Activated CD4-positive, alpha-beta memory T cell treated with anti-CD3 and anti-CD28 coated beads, Interleukin-2, amount 10 ng/mL, durations not matched to agents 7 days and 5 days (primary cell): ENCODE data around the gene PTPN2. TPM values are rescaled to one million over a fixed set of nuclear protein-coding genes. Genes with fewer than 3 reads are reported as not detected.
"Not testable (repeated sequence)": the region's sequence is repeated elsewhere in the genome, so short reads cannot be mapped to it uniquely, and the experiment has no call there.

Source experiments
- CTCF ChIA-PET: fragments of 350-600 bp; sonication (Branson Sonifier 250); formaldehyde crosslinking; loops from one replicate; lab custom pipeline; 2021; ENCODE audit warnings: antibody characterized with exemption, inconsistent platforms; lab: Charles Lee
- POLR2A ChIA-PET: fragments of 350-600 bp; sonication (Branson Sonifier 250); formaldehyde crosslinking; loops from one replicate; lab custom pipeline; 2021; ENCODE audit warnings: antibody characterized with exemption; lab: Charles Lee
- DNase-seq: peaks from one replicate; pipeline ENCODE4 v3.0.0-alpha.2; 2020
- H3K27ac Mint-ChIP-seq: one replicate; pipeline ENCODE4 v1.8.0; 2021; ENCODE audit warnings: mild to moderate bottlenecking, mixed read lengths
- H3K27me3 Mint-ChIP-seq: one replicate; pipeline ENCODE4 v1.8.0; 2021; ENCODE audit warnings: mixed read lengths
- H3K36me3 Mint-ChIP-seq: one replicate; pipeline ENCODE4 v1.8.0; 2021; ENCODE audit warnings: low read depth, mixed read lengths
- H3K4me1 Mint-ChIP-seq: one replicate; pipeline ENCODE4 v1.8.0; 2021; ENCODE audit warnings: mixed read lengths
- H3K4me3 Mint-ChIP-seq: one replicate; pipeline ENCODE4 v1.8.0; 2021; ENCODE audit warnings: mild to moderate bottlenecking, mixed read lengths
- H3K9me3 Mint-ChIP-seq: one replicate; pipeline ENCODE4 v1.8.0; 2021; ENCODE audit warnings: mixed read lengths
- total RNA-seq, 2 experiments: library from RNA; stranded (reverse); gene quantifications; one replicate each; pipeline ENCODE4 v1.2.3, GENCODE V29; 2021

The PTPN2 gene
- total RNA-seq, 2 experiments from 2014 or later, result 82.9 to 90.8 TPM

GRCh38 chr18:12911025-12911928 lies 27.2 kb upstream of the PTPN2 start:
- DNase-seq, result peak; percentile 56
- Mint-ChIP-seq H3K9me3 (peaks cover 5% of the 10 kb centered on the region), H3K4me3 (peak overlapping the region; percentile 32), H3K4me1 (peaks cover 10% of the 10 kb centered on the region), H3K36me3 (peaks cover 5% of the 10 kb centered on the region), H3K27me3 (peaks cover 21% of the 10 kb centered on the region), H3K27ac (no peak overlapping the region)
- ChIA-PET POLR2A (interaction anchor here (0.6 to 2.4 kb wide), 4 partner anchors 10 to 209 kb away, joined by 3 to 10 read pairs (median 4); partner anchors contain the start of genes CEP76 and PSMG2), CTCF (no interaction called here)

GRCh38 chr18:12908706-12909105 lies 24.7 kb upstream of the PTPN2 start:
- Mint-ChIP-seq H3K27me3 (peaks cover 18% of the 10 kb centered on the region), H3K9me3 (peaks cover 4% of the 10 kb centered on the region), H3K4me1 (peaks cover 16% of the 10 kb centered on the region), H3K36me3 (peaks cover 3% of the 10 kb centered on the region), H3K4me3 (no peak overlapping the region), H3K27ac (no peak overlapping the region)
- ChIA-PET POLR2A (interaction anchor here (1.0 kb wide), 1 partner anchor 26 kb away, joined by 3 read pairs; no protein-coding TSS in a partner anchor), CTCF (no interaction called here)
- no peak for DNase-seq

GRCh38 chr18:12907258-12907925 lies 23.4 kb upstream of the PTPN2 start:
- no peak for DNase-seq
- POLR2A ChIA-PET, result no interaction called here
- Mint-ChIP-seq H3K27me3 (peaks cover 15% of the 10 kb centered on the region), H3K4me1 (peaks cover 17% of the 10 kb centered on the region), H3K4me3 (no peak overlapping the region), H3K27ac (no peak overlapping the region), H3K36me3 (no peaks in the 10 kb centered on the region), H3K9me3 (no peaks in the 10 kb centered on the region)
- CTCF ChIA-PET, result interaction anchor here (1.2 to 1.7 kb wide), 2 partner anchors 14 to 164 kb away, joined by 4 read pairs; no protein-coding TSS in a partner anchor

GRCh38 chr18:12906773-12907172 lies 22.7 kb upstream of the PTPN2 start:
- H3K36me3 Mint-ChIP-seq, result no peaks in the 10 kb centered on the region

GRCh38 chr18:12906119-12906518 lies 22.1 kb upstream of the PTPN2 start:
- Mint-ChIP-seq H3K27me3 (peaks cover 16% of the 10 kb centered on the region), H3K4me1 (peaks cover 14% of the 10 kb centered on the region), H3K27ac (no peak overlapping the region), H3K36me3 (no peaks in the 10 kb centered on the region), H3K9me3 (no peaks in the 10 kb centered on the region), H3K4me3 (no peak overlapping the region)
- DNase-seq, result no peak
- ChIA-PET POLR2A (interaction anchor here (0.6 kb wide), 1 partner anchor 529 kb away, joined by 3 read pairs; the partner anchor contains the start of gene AFG3L2), CTCF (interaction anchor here (1.1 to 2.5 kb wide), 2 partner anchors 28 to 179 kb away, joined by 3 to 8 read pairs; no protein-coding TSS in a partner anchor)

More at GRCh38 chr18:12906773-12907172, 22.7 kb upstream of the PTPN2 start:
- H3K4me1 Mint-ChIP-seq, result peaks cover 17% of the 10 kb centered on the region
- no peak overlapping the region for H3K4me3 Mint-ChIP-seq
- H3K27ac Mint-ChIP-seq, result no peak overlapping the region
- POLR2A ChIA-PET, result no interaction called here
- no peaks in the 10 kb centered on the region for H3K9me3 Mint-ChIP-seq
- CTCF ChIA-PET, result interaction anchor here (1.1 to 2.5 kb wide), 4 partner anchors 13 to 179 kb away, joined by 3 to 8 read pairs (median 4); no protein-coding TSS in a partner anchor
- DNase-seq, result no peak
- H3K27me3 Mint-ChIP-seq, result peaks cover 15% of the 10 kb centered on the region

GRCh38 chr18:12904012-12904516 lies 20.0 kb upstream of the PTPN2 start:
- Mint-ChIP-seq H3K36me3 (no peaks in the 10 kb centered on the region), H3K9me3 (no peaks in the 10 kb centered on the region), H3K27ac (peak overlapping the region; percentile 75), H3K27me3 (peaks cover 18% of the 10 kb centered on the region), H3K4me1 (peaks cover 9% of the 10 kb centered on the region), H3K4me3 (peak overlapping the region; percentile 52)
- DNase-seq, result peak; percentile 85
- CTCF ChIA-PET, result interaction anchor here (0.8 to 4.6 kb wide), 8 partner anchors 9 to 551 kb away, joined by 3 to 24 read pairs (median 4); no protein-coding TSS in a partner anchor
- POLR2A ChIA-PET, result interaction anchor here (0.6 to 1.5 kb wide), 8 partner anchors 11 to 202 kb away, joined by 3 to 5 read pairs (median 3); partner anchors contain the start of genes CEP76, PSMG2 and PTPN2

- H3K27me3 Mint-ChIP-seq, result peaks cover 29% of the 10 kb centered on the region
- POLR2A ChIA-PET, DNase-seq, H3K36me3 Mint-ChIP-seq, H3K27ac Mint-ChIP-seq, H3K4me3 Mint-ChIP-seq, H3K9me3 Mint-ChIP-seq: not testable (repeated sequence)
- H3K4me1 Mint-ChIP-seq, result peaks cover 11% of the 10 kb centered on the region
- CTCF ChIA-PET, result interaction anchor here (4.6 kb wide), 1 partner anchor 8 kb away, joined by 24 read pairs; no protein-coding TSS in a partner anchor
Measured at GRCh38 chr18:12901208-12901607, 17.2 kb upstream of the PTPN2 start.

GRCh38 chr18:12896784-12897333 lies 12.8 kb upstream of the PTPN2 start:
- CTCF ChIA-PET, result interaction anchor here (0.7 to 1.6 kb wide), 2 partner anchors 38 to 170 kb away, joined by 3 to 4 read pairs; no protein-coding TSS in a partner anchor
- H3K27ac Mint-ChIP-seq, DNase-seq, POLR2A ChIA-PET, H3K9me3 Mint-ChIP-seq, H3K36me3 Mint-ChIP-seq: not testable (repeated sequence)
- Mint-ChIP-seq H3K4me1 (peaks cover 12% of the 10 kb centered on the region), H3K27me3 (peaks cover 44% of the 10 kb centered on the region), H3K4me3 (peak overlapping the region; percentile 54)

GRCh38 chr18:12895626-12896025 lies 11.6 kb upstream of the PTPN2 start:
- no peak for DNase-seq
- Mint-ChIP-seq H3K4me1 (peaks cover 12% of the 10 kb centered on the region), H3K27me3 (peaks cover 42% of the 10 kb centered on the region), H3K27ac (no peak overlapping the region), H3K9me3 (peaks cover 2% of the 10 kb centered on the region), H3K4me3 (no peak overlapping the region), H3K36me3 (no peaks in the 10 kb centered on the region)
- ChIA-PET POLR2A (no interaction called here), CTCF (interaction anchor here (0.7 to 1.6 kb wide), 8 partner anchors 9 to 169 kb away, joined by 3 to 9 read pairs (median 3); partner anchors contain the start of gene PTPN2)

GRCh38 chr18:12895014-12895413 lies 11.0 kb upstream of the PTPN2 start:
- ChIA-PET POLR2A (no interaction called here), CTCF (interaction anchor here (0.6 to 1.6 kb wide), 10 partner anchors 9 to 181 kb away, joined by 3 to 9 read pairs (median 3); partner anchors contain the start of gene PTPN2)

GRCh38 chr18:12891561-12891960 lies 7.5 kb upstream of the PTPN2 start:
- peaks cover 4% of the 10 kb centered on the region for H3K9me3 Mint-ChIP-seq
- CTCF ChIA-PET, result interaction anchor here (0.9 to 4.9 kb wide), 6 partner anchors 7 to 149 kb away, joined by 3 to 44 read pairs (median 12); no protein-coding TSS in a partner anchor
- no peak overlapping the region for H3K27ac Mint-ChIP-seq
- POLR2A ChIA-PET, result interaction anchor here (1.1 kb wide), 1 partner anchor 161 kb away, joined by 3 read pairs; no protein-coding TSS in a partner anchor
- no peak overlapping the region for H3K4me3 Mint-ChIP-seq
- H3K27me3 Mint-ChIP-seq, result peaks cover 18% of the 10 kb centered on the region
- peaks cover 12% of the 10 kb centered on the region for H3K4me1 Mint-ChIP-seq
- no peaks in the 10 kb centered on the region for H3K36me3 Mint-ChIP-seq
- no peak for DNase-seq

More at GRCh38 chr18:12895014-12895413, 11.0 kb upstream of the PTPN2 start:
- Mint-ChIP-seq H3K9me3 (peaks cover 4% of the 10 kb centered on the region), H3K36me3 (no peaks in the 10 kb centered on the region), H3K27ac (no peak overlapping the region), H3K4me1 (peaks cover 12% of the 10 kb centered on the region), H3K4me3 (no peak overlapping the region), H3K27me3 (peaks cover 42% of the 10 kb centered on the region)
- no peak for DNase-seq

GRCh38 chr18:12890964-12891363 lies 6.9 kb upstream of the PTPN2 start:
- peaks cover 16% of the 10 kb centered on the region for H3K27me3 Mint-ChIP-seq
- POLR2A ChIA-PET, result no interaction called here

More at GRCh38 chr18:12890964-12891363, 6.9 kb upstream of the PTPN2 start:
- Mint-ChIP-seq H3K4me1 (peaks cover 13% of the 10 kb centered on the region), H3K27ac (no peak overlapping the region), H3K9me3 (peaks cover 4% of the 10 kb centered on the region), H3K4me3 (no peak overlapping the region), H3K36me3 (no peaks in the 10 kb centered on the region)
- DNase-seq, result no peak
- CTCF ChIA-PET, result interaction anchor here (0.9 to 4.9 kb wide), 9 partner anchors 8 to 166 kb away, joined by 3 to 44 read pairs (median 3); no protein-coding TSS in a partner anchor
